ENCODE measurements around the gene MRPL53.

MRPL53 gene

DNA sequence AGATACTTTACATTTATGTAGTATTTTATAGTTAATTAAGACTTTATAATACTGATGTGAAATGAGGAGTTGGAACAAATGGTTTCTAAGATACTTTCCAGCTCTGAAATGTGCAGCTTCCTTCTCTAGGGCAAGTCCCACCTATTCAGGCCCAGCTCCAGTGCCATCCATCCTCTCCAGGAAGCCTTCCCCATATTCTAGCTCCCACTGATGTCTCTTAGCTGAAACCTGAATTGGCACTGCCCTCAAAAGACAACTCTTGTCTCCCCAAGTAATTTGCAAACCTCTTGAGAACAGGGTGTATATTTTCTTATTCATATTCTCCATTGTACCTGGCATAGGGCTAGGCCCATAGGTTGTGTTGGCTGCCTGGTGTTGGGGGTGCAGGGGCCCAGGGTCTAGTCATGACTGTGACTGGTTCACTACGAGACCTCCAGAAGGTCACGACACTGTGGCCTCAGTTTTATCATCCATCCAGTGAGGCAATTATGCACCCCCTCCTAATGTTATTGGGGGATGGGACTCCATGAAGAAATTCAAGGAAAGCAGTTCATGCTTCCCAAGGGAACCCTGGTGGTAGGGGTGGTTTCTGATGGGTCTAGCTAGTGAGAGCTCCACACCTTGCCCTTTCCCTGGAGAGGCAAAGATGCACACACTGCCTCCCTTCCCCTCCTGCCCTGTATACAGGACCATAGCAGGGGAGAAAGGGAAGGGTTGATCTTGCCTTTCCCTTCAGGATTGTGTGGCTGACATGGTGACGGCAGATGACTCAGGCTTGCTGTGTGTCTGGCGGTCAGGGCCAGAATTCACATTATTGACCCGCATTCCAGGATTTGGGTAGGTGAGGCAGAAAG lies 48.1 kb downstream of the MRPL53 start:
- DNase-seq = no peak

DNA sequence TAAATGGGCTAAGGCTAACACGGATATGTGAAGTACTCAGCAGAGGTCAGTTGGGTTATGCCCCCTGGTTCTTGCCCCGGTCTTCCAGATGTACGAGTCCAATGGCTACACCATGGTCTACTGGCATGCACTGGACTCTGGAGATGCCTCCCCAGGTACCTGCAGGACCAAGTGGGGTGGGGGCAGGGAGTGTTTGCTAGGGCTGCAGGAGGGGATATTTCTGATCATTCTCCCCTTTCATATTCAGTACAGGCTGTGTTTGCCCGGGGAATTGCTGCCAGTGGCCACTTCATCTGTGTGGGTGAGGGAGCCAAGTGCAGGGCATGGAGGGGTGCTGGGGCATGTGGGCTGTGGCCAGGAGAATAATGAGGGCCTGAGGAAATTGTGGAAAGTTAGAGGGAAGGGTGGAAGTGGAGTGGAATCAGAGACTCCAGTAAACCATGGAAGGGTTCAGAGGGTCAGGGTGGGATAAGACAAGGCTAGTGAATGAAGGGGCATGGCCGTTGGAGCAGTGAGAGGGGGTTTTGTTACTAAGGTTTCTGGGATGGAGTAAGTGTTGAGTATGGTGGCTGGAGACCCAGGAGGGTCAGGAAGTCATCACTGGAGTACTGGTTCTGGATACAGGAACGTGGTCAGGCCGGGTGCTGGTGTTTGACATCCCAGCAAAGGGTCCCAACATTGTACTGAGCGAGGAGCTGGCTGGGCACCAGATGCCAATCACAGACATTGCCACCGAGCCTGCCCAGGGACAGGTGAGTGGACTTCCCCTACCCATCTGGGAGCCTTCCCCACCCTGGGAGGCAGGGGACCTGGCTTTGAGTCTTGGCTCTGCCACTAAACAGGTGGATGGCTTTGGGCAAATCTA lies 49.0 kb downstream of the MRPL53 start:
- no peak for DNase-seq

Measured in NCI-H774 (cell line).